Mucosa of descending colon (tissue), 3 donors: ENCODE data around the gene PRAMEF20. TPM values are rescaled to one million over a fixed set of nuclear protein-coding genes. Genes with fewer than 3 reads are reported as not detected.
A peak's percentile ranks its signal among the peaks of the same experiment; 100 is the strongest.
"Not testable (repeated sequence)": the region's sequence is repeated elsewhere in the genome, so short reads cannot be mapped to it uniquely, and the experiment has no call there.

ENCODE experiments used
- ATAC-seq: fragments of 200-7000 bp; cut with Tn5 transposase; one replicate; pipeline ENCODE4 v1.9.1; 2020; ENCODE audit warnings: mild to moderate bottlenecking, moderate library complexity
- DNase-seq, 3 donors: peaks; one replicate each; pipeline ENCODE4 v3.0.0-alpha.2; 2020
- H3K36me3 ChIP-seq: fragments of 200-600 bp; one replicate; pipeline ENCODE4 v1.8.0; 2021; ENCODE audit warnings: low read depth, mild to moderate bottlenecking
- H3K4me1 ChIP-seq: fragments of 200-600 bp; one replicate; pipeline ENCODE4 v1.8.0; 2021; ENCODE audit warnings: low read depth, mild to moderate bottlenecking
- H3K4me3 ChIP-seq: fragments of 200-600 bp; one replicate; pipeline ENCODE4 v1.8.0; 2021; ENCODE audit warnings: mild to moderate bottlenecking
- H3K9me3 ChIP-seq: fragments of 200-600 bp; one replicate; pipeline ENCODE4 v1.8.0; 2021; ENCODE audit warnings: mild to moderate bottlenecking
- intact Hi-C, 2 donors: fragments of 100-400 bp; cut with DNase I in 1 of 2; cut with micrococcal nuclease in 1 of 2; formaldehyde crosslinking; loops; one replicate each; pipeline versions ENCODE4 v1.11.0 to v1.11.1; 2022; cut with DNase I, micrococcal nuclease
- long read RNA-seq, 2 donors: library from polyadenylated mRNA; unstranded; transcript quantifications; one replicate each; pipeline ENCODE4 v2.0.0, GENCODE V29; 2019 to 2021
- total RNA-seq, 3 donors: library from RNA; stranded (reverse); fragmentation: NEBNext Ultra II Directional in 2 of 3; extraction: Animal tissue kit (Norgen Biotek cat#: 25700) in 2 of 3; gene quantifications; one replicate each; pipeline versions ENCODE4 v1.2.1 to v1.2.4, GENCODE V29; 2021 to 2023
- donor health status: DM: no; HTN: no; CAD: no; lungs with moderate emphysema.
- donor health status: DM: no; HTN: no; CAD: no.
- donor health status: DM: no; HTN: yes; CAD: no.

Gene PRAMEF20
- total RNA-seq, result not detected
- long read RNA-seq, donor 1, result 0 reads
- long read RNA-seq, donor 2, result 0 reads

GRCh38 chr1:13410150-13410549 is at the start of gene PRAMEF20:
PRAMEF20 (plus strand) TSS chr1:13410450; CDS start chr1:13416355, 5,905 bp downstream.
- H3K4me1 ChIP-seq, ATAC-seq, H3K36me3 ChIP-seq, H3K4me3 ChIP-seq, intact Hi-C loops, H3K9me3 ChIP-seq, DNase-seq: not testable (repeated sequence)

GRCh38 chr1:13362364-13362763 is 47.9 kb upstream of the PRAMEF20 start:
- H3K36me3 ChIP-seq, H3K4me3 ChIP-seq, intact Hi-C loops, H3K9me3 ChIP-seq, ATAC-seq, H3K4me1 ChIP-seq, DNase-seq: not testable (repeated sequence)

DNA sequence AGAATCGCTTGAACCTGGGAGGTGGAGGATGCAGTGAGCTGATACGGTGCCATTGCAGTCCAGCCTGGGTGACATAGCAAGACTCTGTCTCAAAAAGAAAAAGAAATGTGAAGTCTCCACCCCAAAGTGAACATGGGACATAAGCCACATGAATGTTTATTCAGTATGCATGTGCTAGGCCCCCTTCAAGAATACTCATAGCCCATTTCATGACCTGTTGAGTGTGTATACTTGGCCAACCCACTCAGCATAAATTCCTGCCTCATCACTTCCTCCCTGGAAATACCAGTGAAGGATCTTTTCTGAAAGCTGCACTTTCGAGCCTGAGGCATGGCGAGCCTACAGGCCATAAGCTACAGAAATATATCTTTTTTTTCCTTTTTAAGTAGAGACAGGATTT is 45.3 kb upstream of the PRAMEF20 start:
- intact Hi-C loops, ATAC-seq, H3K9me3 ChIP-seq, H3K4me1 ChIP-seq, DNase-seq, H3K4me3 ChIP-seq, H3K36me3 ChIP-seq: not testable (repeated sequence)

GRCh38 chr1:13366536-13366935 is 43.7 kb upstream of the PRAMEF20 start:
- intact Hi-C loops, ATAC-seq, H3K36me3 ChIP-seq: not testable (repeated sequence)

DNA sequence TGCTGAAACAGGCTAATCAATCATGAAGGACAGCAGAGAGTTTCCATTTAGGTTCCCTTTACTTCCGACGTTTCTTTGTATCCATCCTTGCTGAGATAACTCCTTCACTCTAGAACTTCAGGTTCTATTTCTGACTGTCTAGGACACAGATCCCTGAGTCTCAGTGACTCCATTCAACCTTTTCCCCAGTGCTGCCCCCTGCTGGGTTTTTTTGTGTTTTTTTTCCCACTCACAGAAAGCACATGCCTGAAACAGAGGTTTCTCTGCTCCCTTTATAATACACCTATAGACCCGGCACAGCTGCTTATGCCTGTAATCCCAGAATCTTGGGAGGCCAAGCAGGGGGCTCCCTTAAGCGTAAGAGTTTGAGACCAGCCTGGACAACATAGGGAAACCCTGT is 41.7 kb upstream of the PRAMEF20 start:
- intact Hi-C loops, H3K4me1 ChIP-seq: not testable (repeated sequence)
- peak in 1 of 3 donors; percentile 18 for DNase-seq

More at GRCh38 chr1:13366536-13366935, 43.7 kb upstream of the PRAMEF20 start:
- not testable (repeated sequence) for H3K4me3 ChIP-seq, DNase-seq, H3K4me1 ChIP-seq, H3K9me3 ChIP-seq

GRCh38 chr1:13378983-13379382 is 31.3 kb upstream of the PRAMEF20 start:
- H3K36me3 ChIP-seq, H3K9me3 ChIP-seq, intact Hi-C loops, ATAC-seq, H3K4me1 ChIP-seq, DNase-seq, H3K4me3 ChIP-seq: not testable (repeated sequence)

More for the DNA sequence above, 41.7 kb upstream of the PRAMEF20 start:
- ATAC-seq, H3K36me3 ChIP-seq, H3K9me3 ChIP-seq, H3K4me3 ChIP-seq: not testable (repeated sequence)

DNA sequence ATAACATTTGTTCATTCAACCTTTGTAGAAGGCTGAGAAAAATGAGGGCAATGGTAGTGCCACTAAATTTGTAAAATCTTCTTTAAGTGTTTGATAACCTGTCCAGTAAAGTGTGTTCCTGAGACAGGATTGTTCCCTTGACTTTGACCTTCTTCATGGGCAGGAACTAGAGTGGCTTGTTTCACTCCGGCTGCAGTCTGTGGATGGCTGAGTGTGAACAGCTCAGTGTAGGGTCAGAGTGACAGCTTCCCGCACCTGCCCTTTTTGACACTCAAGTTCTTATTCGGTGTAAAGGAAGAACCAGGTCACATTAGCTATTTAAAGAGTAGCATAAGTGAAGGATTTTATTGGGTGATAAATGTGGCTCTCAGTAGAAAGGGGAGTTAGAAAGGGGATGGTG is 29.9 kb upstream of the PRAMEF20 start:
- H3K36me3 ChIP-seq, ATAC-seq, DNase-seq, intact Hi-C loops, H3K9me3 ChIP-seq, H3K4me1 ChIP-seq, H3K4me3 ChIP-seq: not testable (repeated sequence)

DNA sequence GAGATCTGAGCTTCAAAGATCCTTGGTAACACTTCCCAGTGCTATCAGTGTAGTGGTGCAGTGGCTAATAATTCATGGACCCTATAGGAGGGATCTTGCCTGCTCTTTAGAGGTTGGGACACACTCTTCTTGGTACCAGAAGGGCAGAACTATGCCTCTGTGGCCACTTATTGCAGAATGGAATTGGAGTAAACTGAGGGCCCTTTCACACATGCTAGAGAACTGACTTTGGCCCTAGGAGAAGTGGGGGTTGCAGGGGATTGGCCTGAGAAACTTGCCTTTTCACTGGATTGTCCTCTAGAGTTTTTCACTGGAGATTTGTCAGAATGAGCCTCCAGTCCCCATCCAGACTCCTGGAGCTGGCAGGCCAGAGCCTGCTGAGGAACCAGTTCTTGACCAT is 20.9 kb upstream of the PRAMEF20 start, which contains the start of gene PRAMEF17:
Gene PRAMEF17, plus strand, starts transcription at position 301 of the 400 bp plus-strand sequence. Its CDS starts 26 bp downstream, at position 327.
- H3K36me3 ChIP-seq, H3K4me3 ChIP-seq, H3K4me1 ChIP-seq, intact Hi-C loops, DNase-seq, H3K9me3 ChIP-seq, ATAC-seq: not testable (repeated sequence)

DNA sequence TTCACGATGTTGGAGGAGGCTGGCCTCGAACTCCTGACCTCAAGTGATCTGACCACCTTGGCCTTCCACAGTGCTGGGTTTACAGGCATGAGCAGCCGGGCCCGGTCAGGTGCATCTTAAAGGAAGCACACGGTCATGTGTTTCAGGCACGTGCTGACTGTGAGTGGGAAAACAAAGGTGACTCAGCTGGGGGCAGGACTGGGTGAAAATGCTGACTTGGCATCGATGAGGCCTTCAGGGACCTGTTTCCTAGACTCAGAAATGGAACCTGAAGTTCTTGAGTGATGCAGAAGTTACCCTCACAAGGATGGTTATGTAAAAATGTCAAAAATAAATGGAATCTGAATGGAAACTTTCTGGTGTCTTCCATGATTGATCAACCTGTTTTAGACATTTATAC is 17.2 kb upstream of the PRAMEF20 start:
- intact Hi-C loops, H3K9me3 ChIP-seq, H3K4me3 ChIP-seq, H3K4me1 ChIP-seq, DNase-seq, ATAC-seq, H3K36me3 ChIP-seq: not testable (repeated sequence)

DNA sequence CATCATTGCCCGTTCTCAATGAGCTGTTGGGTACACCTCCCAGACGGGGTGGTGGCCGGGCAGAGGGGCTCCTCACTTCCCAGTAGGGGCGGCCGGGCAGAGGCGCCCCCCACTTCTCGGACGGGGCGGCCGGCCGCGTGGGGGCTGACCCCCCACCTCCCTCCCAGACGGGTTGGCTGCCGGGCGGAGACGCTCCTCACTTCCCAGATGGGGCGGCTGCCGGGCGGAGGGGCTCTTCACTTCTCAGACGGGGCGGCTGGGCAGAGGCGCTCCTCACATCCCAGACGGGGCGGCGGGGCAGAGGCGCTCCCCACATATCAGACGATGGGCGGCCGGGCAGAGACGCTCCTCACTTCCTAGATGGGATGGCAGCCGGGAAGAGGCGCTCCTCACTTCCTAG is 15.5 kb upstream of the PRAMEF20 start:
- intact Hi-C loops, result not testable (repeated sequence)

GRCh38 chr1:13395311-13395710 is 14.9 kb upstream of the PRAMEF20 start:
- ATAC-seq, DNase-seq, H3K4me1 ChIP-seq, H3K36me3 ChIP-seq, H3K4me3 ChIP-seq, intact Hi-C loops, H3K9me3 ChIP-seq: not testable (repeated sequence)

More for the DNA sequence above, 15.5 kb upstream of the PRAMEF20 start:
- H3K4me3 ChIP-seq, H3K36me3 ChIP-seq, H3K9me3 ChIP-seq, ATAC-seq, H3K4me1 ChIP-seq, DNase-seq: not testable (repeated sequence)
